T1000 (cell line): Measurements from ENCODE around the gene TMEM117.

Experiments used
- DNase-seq: peaks from one replicate; lab custom pipeline; 2025; ENCODE audit warnings: mixed read lengths; lab: John Stamatoyannopoulos, UW

Gene TMEM117

DNA sequence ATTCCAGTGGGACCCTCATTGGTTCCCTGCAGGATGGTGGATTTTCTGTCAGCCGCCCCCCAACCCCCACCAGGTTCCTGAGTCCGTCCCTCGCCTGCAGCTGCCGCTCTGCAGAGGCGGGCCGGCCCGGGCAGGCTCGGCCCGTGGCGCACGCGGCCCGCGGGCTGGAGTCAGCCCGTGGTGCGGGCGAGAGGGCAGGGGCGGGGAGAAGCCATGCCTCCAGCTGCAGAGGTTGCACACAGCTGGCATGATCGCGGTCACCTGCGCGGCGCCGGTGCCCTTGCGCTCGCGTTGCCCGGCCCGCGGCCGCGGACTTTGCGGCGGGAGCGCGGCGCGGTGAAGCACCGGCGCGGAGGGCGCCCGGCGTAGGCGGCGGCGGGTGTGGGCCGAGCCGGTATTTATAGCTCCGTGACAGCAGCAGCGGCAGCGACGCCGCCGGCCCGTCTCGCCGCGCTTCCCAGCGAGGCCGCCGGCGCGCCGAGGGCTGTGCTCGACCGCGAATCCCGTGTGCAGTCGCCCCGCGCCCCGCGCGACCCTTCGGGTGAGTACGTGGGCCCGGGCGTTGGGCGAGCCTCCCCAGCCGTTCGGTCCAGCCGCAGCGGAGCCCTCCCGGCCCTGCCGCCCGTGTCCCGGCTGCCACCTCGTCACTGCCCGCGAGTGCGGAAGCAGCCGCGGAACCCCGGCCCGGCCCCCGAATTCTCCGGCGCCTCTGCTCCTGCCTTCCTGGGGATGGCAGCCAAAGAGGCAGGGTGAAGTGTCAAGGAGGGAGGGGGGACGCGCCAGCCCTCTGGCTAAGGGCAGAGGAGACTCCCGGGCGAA lies at the start of gene TMEM117:
TMEM117 (plus strand) TSS at position 426 of the 819 bp plus-strand sequence.
- DNase-seq, result peak; percentile 95

- DNase-seq, result no peak
These were observed 48.8 kb upstream of the TMEM117 start for GRCh38 chr12:43786899-43787693.

- no peak for DNase-seq
These were observed 45.9 kb upstream of the TMEM117 start for GRCh38 chr12:43789941-43790340.

DNA sequence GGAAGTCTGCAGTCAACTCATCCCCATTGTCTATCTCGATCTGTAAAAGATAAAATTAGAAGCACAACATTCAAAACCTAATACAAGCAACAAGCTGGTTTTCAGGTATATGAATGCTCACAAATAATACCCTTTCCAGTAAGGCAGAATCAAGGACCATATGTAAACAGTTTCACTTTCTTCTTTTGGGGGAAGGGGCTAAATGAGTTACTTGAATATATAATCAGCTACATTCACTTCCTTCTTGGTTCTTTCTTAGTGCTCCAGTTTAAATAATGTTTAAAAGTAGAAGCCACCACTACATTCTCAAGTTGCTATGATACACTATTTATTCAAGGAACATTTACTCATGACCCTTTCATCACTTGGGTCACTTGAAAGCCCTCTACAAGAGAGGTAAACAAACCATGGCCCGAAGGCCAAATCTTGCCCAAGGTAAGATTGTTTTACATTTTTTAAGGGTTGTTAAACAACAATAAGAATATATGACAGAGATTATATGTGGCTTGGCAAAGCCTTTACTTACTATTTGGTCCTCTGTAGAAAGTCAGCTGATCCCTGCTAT lies 40.1 kb upstream of the TMEM117 start:
- DNase-seq, result no peak

GRCh38 chr12:43797561-43798217 lies 38.2 kb upstream of the TMEM117 start:
- no peak for DNase-seq

DNA sequence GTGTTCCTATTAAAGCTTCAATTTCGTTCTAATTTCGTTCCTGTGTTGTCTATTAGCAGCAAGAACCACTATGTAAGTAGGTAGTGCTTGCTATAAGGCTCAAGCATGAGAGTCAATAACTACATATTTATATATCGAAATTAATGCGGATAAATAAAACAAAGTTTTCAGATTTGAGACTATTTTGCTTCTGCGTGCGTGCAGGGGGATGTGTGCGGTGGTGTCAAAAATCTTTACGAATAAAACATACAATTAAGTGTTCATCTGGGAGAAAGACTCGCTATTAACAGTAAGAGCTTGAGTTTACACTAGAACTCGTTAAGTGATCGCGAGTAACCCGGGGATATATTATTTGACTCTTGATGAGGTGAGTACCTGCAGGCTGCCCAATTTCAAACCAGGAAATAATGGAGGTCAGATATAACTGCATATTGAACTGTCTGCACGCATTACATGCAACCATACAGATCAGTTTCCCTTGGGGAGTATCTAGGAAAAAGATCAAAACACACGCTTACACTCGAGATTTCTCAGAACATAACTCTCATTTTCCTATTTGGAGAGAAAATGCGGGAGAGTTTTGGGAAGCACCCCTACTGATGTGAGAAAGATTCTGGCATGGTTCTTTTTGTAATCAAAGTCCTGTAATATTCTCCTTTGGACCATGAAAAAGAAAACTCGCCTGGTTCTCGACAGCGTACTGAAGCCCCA lies 30.6 kb upstream of the TMEM117 start:
- no peak for DNase-seq

DNA sequence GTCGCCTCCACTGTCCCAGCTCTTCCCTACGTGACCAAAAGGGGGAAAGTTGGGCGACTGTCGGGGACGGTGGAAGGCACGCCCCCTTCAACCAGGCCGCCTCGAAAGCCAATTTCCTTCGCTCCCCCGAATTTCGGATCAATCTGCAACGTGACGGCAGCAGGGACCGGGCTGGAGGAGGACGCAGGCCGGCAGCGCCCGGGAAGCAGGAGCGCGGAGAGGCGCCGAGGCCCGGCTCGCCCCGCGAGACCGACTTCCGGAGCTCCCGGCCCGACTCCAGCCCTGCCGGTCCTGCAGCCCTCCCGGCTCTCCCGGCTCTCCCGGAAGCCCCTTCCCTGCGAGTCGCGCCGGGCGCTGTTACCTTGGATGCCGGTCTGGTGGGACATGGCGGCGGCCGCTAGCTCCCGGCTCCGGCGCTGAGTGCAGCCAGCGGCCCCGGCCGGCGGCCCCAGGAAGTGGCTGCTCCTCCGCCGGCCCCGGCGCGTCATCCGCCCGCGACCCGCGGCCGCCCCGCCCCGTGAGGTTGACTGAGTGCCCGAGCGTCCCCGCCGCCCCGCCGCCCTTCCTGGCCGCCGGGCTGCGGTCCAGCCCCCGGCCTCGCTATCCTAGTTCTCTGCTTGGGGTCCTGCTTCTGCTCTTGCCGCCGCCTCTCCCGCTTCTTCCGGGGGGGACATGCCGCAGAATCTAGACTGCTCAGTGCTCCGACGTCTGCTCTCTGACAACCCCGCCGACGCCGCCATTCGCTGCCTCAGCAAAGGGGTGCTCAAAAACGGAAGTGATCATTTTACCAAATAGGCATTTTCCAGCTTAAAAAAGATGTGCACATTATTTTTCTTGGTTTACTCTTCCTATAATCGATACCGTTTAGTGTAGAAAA lies 29.8 kb upstream of the TMEM117 start, which contains the start of gene TWF1:
TWF1 (minus strand) TSS at position 458 of the 877 bp plus-strand sequence; CDS start at position 386, 72 bp downstream.
- DNase-seq, result peak; percentile 83

- DNase-seq, result no peak
These were observed 29.2 kb upstream of the TMEM117 start for GRCh38 chr12:43806737-43807072.

DNA sequence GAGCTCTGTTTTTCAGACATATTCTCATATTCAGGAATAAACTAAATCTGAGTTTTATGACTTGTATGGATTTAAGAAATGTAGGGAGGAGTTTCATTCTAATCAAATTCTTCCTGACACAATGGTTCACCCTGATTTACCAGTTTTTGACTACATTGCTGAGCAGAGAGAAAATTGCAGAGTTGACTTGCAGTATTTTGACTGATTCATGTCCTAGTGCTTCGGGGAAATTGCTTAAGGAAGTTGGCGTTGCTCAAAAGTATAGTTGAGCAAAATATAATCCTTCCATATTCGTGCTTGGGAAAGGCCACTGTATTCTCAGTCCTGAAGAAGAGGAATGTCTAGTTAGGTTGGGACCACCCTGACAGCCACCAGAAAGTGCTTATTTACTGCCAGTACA lies 28.5 kb upstream of the TMEM117 start:
- DNase-seq, result no peak

- DNase-seq, result no peak
These were observed 23.8 kb upstream of the TMEM117 start for GRCh38 chr12:43812057-43812456.

GRCh38 chr12:43812926-43813325 lies 23.0 kb upstream of the TMEM117 start:
- no peak for DNase-seq

- no peak for DNase-seq
These were observed 20.5 kb upstream of the TMEM117 start for GRCh38 chr12:43815416-43815815.

- no peak for DNase-seq
These were observed 19.7 kb upstream of the TMEM117 start for GRCh38 chr12:43816168-43816567.

GRCh38 chr12:43824207-43824775 lies 11.6 kb upstream of the TMEM117 start:
- DNase-seq, result no peak

DNA sequence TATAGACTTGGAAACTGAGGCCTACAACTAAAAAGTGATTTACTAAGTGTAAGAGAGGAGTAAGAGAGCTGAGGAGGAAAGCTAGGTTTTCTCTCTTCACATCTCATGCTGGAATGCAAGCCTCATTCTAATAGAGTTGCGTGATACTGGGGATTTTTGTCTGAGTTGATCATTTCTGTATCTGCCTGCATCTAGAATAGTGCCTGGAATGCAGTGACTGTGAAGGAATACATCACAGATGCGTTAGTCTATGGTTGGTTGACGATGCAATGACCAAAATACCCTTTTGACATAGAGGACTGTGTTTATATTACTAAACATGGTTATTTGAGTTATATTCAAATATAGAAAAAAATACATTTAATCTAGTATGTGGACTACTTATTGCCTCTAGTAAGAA lies 9.2 kb upstream of the TMEM117 start:
- DNase-seq, result no peak

GRCh38 chr12:43827093-43827492 lies 8.8 kb upstream of the TMEM117 start:
- DNase-seq, result no peak

DNA sequence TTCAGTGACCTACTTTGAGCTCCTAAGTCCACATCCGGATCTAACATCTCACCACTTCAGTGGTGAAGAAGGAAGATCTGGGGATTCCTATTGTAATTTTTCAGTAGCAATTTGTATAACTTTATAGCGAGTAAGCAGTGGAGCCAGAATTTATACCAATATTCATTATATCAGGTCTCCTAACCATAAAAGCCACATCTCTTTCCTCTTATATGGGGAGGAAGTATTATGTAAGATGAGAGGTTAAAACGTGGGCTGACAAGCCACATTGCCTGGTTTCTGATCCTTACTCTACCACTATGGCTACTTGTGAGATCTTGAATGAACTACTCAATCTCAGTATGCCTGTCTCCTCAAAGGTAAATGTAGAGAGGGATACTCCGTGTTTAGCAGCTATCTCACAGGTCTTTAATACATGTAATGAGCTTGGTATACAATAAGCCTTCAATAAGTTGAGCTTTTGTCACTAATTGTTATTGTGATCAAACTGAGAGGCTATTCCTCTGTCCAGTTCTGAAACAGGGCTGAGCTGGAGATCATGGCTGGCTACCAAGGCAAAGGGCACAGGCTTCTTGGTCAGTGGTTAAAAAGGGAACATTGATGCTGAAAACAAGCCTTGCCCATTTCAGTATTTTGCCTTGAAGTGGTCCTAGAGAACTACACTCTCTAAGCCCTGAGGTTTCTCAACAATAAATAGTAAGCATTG lies 3.3 kb upstream of the TMEM117 start:
- DNase-seq, result no peak

DNA sequence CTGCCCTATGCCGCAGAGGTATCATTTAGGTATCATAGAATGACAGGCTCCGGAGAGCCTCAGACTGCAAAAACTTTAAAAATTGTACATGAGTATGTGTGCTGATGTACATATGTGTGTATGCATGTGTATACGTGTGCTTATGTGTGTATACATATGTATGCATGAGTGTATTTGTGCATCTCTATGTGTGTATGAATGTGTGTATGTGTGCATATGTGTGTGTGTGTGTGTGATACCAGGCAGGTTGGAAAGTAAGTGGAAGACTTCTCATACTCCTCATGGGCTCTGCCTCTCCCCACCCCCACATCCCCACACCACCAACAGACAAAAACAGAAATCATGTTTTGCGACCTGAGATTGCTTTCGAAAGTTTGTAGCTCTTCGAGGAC lies 621 bp upstream of the TMEM117 start:
- DNase-seq, result no peak

DNA sequence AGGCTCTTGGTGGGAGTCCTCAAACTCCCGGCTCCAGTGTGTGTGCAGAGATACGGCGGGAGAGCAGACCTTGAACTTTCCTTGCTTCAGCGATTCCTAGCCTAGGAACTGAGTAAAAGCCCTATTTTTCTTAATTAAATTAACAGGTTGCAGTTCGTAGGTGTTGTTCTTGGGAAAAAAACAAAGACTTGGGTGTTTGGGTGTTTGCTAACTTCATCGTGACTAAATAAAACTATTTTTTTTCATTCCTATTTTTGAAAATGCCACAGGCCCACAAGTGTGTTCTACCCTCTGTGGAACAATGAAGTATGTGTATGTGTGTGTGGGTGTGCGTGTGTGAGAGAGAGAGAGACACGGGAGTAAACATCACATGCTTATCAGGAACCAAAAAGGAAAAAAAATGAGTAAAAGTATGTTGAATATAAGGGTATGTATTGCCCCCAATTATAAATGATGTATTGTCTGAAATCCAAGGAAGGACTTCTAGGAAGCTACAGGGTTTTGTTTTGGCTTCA lies 651 bp downstream of the TMEM117 start:
- no peak for DNase-seq
